Ascending aorta (tissue), 2 donors: Measurements from ENCODE around the gene SLC2A5. TPM values are rescaled to one million over a fixed set of nuclear protein-coding genes. Genes with fewer than 3 reads are reported as not detected.
"Not testable (repeated sequence)": the region's sequence is repeated elsewhere in the genome, so short reads cannot be mapped to it uniquely, and the experiment has no call there.

Experiments
- DNase-seq, 2 donors: peaks; one replicate each; pipeline ENCODE4 v3.0.0-alpha.2; 2019; ENCODE audit warnings: low spot score in 2 of 2
- H3K27ac ChIP-seq, 2 donors: fragments of 200-600 bp; sonication (generic); one replicate each; pipeline ENCODE4 v1.5.1; 2016 to 2017; ENCODE audit warnings: mild to moderate bottlenecking in 1 of 2
- H3K27me3 ChIP-seq: fragments of 200-600 bp; sonication (generic); one replicate; pipeline ENCODE4 v1.5.1; 2017
- H3K36me3 ChIP-seq, 2 donors: fragments of 200-600 bp; sonication (generic); one replicate each; pipeline ENCODE4 v1.5.1; 2016
- H3K4me1 ChIP-seq, 2 donors: fragments of 200-600 bp; sonication (generic); one replicate each; pipeline ENCODE4 v1.5.1; 2016 to 2017; ENCODE audit warnings: mild to moderate bottlenecking in 1 of 2
- H3K4me3 ChIP-seq, 2 donors: fragments of 200-600 bp; sonication (generic); one replicate each; pipeline ENCODE4 v1.5.1; 2016 to 2017; ENCODE audit warnings: mild to moderate bottlenecking in 1 of 2
- H3K9me3 ChIP-seq, 2 donors: fragments of 200-600 bp; sonication (generic); one replicate each; pipeline ENCODE4 v1.5.1; 2016
- CTCF ChIP-seq, 3 experiments: fragments of 200-600 bp in 2 of 3; fragments of 450-650 bp in 1 of 3; sonication (generic) in 2 of 3; IDR thresholded peaks; one replicate each; pipeline ENCODE4 v1.5.1; 2016 to 2019; ENCODE audit warnings: antibody characterized with exemption in 3 of 3, mild to moderate bottlenecking in 1 of 3, moderate library complexity in 1 of 3
- intact Hi-C: fragments of 100-400 bp; cut with DNase I; formaldehyde crosslinking; loops from one replicate; pipeline ENCODE4 v1.15.1; 2023
- total RNA-seq: library from RNA; depleted of rRNA; stranded (reverse); fragments of >200 nt; gene quantifications from one replicate; pipeline ENCODE4 v1.1.0, GENCODE V29; 2016

The SLC2A5 gene
- total RNA-seq, 1 donor from 2014 or later = 13.9 TPM

DNA sequence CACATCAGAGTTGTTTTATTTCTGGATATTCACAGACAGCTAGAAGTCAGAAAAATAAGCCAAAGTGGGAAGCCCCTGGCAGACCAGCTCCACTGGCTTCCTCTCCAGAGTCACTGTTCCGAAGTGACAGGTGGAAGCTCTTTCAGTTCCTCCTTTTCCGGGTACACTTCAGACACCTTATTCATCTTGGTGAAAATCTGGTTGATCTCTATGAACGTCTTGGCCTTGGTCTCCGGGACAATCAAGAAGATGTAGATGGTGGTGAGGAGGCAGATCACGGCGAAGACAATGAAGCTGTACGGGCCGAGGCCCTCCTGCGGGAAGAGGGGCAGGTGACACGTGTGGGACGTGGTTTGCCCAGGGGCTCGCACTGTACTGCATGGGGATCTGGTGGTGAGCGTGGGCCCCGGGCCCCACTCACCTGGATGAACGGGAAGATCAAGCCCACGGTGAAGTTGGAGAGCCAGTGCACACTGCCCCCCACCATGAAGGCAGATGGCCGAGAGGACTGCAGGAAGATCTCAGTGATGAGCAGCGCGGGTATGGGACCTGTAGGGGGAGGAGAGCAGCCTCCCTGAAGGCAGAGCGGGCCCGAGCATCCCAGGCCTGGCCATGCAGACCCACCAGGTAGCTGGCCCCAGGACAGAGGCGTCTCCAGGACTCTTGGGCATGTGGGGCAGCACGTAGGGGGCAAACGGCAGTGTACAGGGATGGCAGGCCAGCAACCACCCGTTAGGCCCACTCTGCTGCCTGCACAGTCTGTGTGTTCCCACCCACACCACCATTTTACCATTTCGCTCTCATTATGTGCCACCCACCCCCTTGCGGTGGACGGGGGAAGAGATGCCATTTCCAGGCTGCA, 31.7 kb downstream of the SLC2A5 start:
- Histone ChIP-seq H3K27ac (no peak overlapping the region), H3K27me3 (no peaks in the 10 kb centered on the region), H3K4me1 (no peaks in the 10 kb centered on the region), H3K9me3 (peaks cover 0 to 5% of the 10 kb centered on the region in 2 donors), H3K4me3 (no peak overlapping the region), H3K36me3 (no peaks in the 10 kb centered on the region)
- DNase-seq = no peak
- TF ChIP-seq CTCF (IDR thresholded peaks at IDR 0.05) = no peak
- intact Hi-C loops = no loop called here

DNA sequence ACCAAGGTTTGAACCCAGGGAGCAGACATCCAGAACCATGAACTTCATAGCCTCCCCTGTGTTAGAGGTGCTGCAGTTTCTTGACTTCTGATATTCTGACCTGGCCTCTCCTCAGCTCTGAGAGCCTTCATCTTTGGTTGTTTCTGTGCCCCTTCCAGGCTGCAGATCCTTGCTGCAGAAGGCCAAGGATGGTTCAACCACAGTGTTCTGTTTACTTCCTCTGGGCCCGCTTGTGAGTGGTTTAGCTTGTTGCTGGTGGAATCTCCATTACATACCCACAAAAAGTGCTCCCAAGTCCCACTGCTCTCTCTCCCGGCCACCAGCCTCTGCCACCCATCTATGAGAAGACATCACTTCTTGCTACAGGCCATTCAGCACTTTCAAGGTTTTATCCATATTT, 34.2 kb downstream of the SLC2A5 start:
- DNase-seq = no peak
- H3K4me1 ChIP-seq = no peaks in the 10 kb centered on the region
- no peak overlapping the region for H3K4me3 ChIP-seq
- intact Hi-C loops = no loop called here
- H3K36me3 ChIP-seq = no peaks in the 10 kb centered on the region
- H3K27ac ChIP-seq = no peak overlapping the region
- H3K9me3 ChIP-seq = peaks cover 0 to 5% of the 10 kb centered on the region in 2 donors
- no peak for TF ChIP-seq CTCF (IDR thresholded peaks at IDR 0.05)
- no peaks in the 10 kb centered on the region for H3K27me3 ChIP-seq

- no peak for DNase-seq
- Histone ChIP-seq H3K4me1 (no peaks in the 10 kb centered on the region), H3K27ac (no peak overlapping the region), H3K9me3 (peaks cover 0 to 5% of the 10 kb centered on the region in 2 donors), H3K36me3 (no peaks in the 10 kb centered on the region), H3K27me3 (no peaks in the 10 kb centered on the region), H3K4me3 (no peak overlapping the region)
- TF ChIP-seq CTCF (IDR thresholded peaks at IDR 0.05) = no peak
- intact Hi-C loops = no loop called here
These were observed 36.1 kb downstream of the SLC2A5 start for GRCh38 chr1:9033363-9033762.

GRCh38 chr1:9031484-9032259, 37.8 kb downstream of the SLC2A5 start:
- no peak overlapping the region for H3K27ac ChIP-seq
- no peaks in the 10 kb centered on the region for H3K36me3 ChIP-seq
- intact Hi-C loops = no loop called here
- H3K27me3 ChIP-seq = no peaks in the 10 kb centered on the region
- no peak for DNase-seq
- peaks cover 0 to 5% of the 10 kb centered on the region in 2 donors for H3K9me3 ChIP-seq
- H3K4me3 ChIP-seq = no peak overlapping the region
- TF ChIP-seq CTCF (IDR thresholded peaks at IDR 0.05) = no peak
- H3K4me1 ChIP-seq = no peaks in the 10 kb centered on the region

GRCh38 chr1:9031077-9031476, 38.4 kb downstream of the SLC2A5 start:
- H3K36me3 ChIP-seq, DNase-seq, H3K4me1 ChIP-seq, H3K27ac ChIP-seq, H3K4me3 ChIP-seq, H3K9me3 ChIP-seq, H3K27me3 ChIP-seq, intact Hi-C loops: not testable (repeated sequence)
